ENCODE results near the gene TBC1D20.

GRCh38 chr20:444117-444516 is 18.2 kb downstream of the TBC1D20 start:
- no peak for TF ChIP-seq CTCF (IDR thresholded peaks at IDR 0.05)
- TF ChIP-seq POLR2A (IDR thresholded peaks at IDR 0.05), result no peak
